SK-MEL-5 (cell line): ENCODE measurements around the gene RHAG. TPM values are rescaled to one million over a fixed set of nuclear protein-coding genes. Genes with fewer than 3 reads are reported as not detected.
"Not testable (repeated sequence)": the region's sequence is repeated elsewhere in the genome, so short reads cannot be mapped to it uniquely, and the experiment has no call there.

Experiments
- DNase-seq: peaks from one replicate; pipeline ENCODE4 v3.0.0-alpha.2; 2016; ENCODE audit warnings: low read depth, low spot score
- in situ Hi-C: cut with HindIII; loops from 2 replicates; pipeline ENCODE4 v1.10.0; 2016; ENCODE audit warnings: low sequenced_read_pairs, high pct_unique_total_duplicates, low pct_unique_long_range_greater_than_20kb
- total RNA-seq: library from RNA; depleted of rRNA; stranded (reverse); fragments of >200 nt; shearing (Covaris generic); gene quantifications from 2 replicates; pipeline ENCODE4 v1.2.3, GENCODE V29; 2014

RHAG gene
- total RNA-seq, 1 experiment from 2014 or later = not detected

DNA sequence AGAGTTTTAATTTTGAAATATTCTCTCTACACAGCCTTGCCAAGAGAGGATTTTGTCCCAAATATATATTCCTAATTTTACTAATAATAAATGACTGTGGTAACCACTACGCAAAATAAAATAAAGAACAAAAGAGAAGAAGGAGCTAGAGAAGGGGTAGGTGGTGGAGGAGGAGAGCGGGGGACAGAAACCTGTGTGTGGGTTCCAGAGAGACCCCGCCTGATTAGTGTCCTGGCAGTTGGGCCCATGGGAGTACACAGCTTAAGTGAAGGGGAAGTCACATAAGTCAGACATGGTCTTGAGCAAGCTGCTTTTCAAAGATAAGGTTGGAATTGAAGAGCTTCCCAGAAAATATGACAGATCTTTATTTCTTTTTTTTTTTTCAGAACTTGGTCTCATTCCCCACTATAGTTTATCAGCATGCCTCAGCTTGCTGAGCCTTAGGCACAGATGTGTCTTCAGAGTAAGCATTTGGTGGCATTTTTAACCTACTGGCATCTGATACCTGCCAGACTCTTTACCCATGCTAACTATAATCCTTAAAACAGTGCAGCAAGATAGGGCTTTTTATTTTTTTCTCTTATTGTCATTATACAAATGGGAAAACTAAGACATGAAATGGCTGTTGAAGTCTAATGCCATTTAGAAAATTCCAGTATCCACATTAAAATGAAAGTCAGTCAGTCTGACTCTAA is 9.6 kb upstream of the RHAG start:
- in situ Hi-C loops = no loop called here
- no peak for DNase-seq

DNA sequence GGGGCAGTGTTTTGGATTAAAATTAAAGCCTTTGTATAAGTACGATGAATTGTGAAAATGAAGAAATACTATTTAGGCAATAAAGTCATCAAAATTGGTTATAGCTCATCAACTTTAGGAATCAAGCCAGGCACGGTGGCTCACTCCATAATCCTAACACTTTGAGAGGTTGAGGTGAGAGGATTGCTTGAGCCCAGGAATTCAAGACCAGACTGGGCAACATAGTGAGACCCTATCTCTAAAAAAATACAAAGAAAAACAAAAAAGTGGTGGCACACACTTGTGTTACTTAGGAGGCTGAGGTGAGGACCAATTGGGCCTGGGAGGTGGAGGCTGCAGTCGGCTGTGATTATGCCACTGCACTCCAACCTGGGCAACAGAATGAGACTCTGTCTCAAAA is 8.5 kb upstream of the RHAG start:
- no peak for DNase-seq
- in situ Hi-C loops = no loop called here

DNA sequence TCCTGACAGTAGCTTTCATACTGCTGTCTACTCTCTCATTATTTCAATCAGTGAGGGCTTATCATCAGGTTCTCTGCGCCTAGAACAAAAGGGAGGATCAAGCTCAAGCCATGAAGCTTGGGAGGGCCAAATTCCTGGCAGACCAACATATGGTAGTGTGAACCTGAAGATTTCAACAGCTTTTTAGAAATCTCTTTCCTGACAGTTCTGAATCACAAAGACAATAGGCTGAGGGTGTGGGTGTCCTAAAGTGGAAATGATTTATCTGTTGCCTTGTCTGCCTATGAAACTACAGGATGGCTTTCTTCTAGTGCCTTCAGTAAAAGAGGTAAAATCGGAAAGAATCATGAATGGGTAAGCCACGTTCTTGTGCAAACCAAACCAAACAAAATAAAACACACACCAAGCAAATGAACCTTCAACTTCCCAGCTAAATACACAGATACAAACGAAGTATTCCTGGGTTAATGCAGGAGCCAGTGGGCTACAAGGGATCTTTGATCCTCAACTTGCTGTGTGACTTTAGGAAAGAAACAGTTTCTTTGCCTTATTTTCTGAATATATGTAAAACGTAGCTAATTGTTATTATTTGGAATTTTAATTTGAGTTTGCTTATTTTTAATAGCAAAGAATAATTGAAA is 2.7 kb upstream of the RHAG start:
- DNase-seq = no peak

DNA sequence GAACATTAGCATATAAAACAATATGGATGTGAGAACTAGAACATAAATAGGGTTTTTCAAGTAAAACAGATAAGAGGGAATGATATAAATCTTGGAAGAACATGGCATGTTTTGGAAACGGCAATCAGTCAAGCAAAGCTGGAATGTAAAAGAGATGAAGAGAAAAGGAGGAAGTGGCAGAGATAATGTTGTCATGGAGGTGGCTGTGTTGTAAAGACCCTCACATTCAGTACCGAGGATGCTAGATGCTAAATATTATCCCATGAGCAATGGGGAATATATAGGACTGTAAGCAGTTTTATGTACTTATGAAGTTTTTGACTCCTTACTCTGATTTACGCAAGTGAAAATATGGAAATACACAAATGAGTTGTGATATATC is 702 bp upstream of the RHAG start:
- DNase-seq = no peak
- in situ Hi-C loops = no loop called here

More for the DNA sequence above, 2.7 kb upstream of the RHAG start:
- in situ Hi-C loops = no loop called here

DNA sequence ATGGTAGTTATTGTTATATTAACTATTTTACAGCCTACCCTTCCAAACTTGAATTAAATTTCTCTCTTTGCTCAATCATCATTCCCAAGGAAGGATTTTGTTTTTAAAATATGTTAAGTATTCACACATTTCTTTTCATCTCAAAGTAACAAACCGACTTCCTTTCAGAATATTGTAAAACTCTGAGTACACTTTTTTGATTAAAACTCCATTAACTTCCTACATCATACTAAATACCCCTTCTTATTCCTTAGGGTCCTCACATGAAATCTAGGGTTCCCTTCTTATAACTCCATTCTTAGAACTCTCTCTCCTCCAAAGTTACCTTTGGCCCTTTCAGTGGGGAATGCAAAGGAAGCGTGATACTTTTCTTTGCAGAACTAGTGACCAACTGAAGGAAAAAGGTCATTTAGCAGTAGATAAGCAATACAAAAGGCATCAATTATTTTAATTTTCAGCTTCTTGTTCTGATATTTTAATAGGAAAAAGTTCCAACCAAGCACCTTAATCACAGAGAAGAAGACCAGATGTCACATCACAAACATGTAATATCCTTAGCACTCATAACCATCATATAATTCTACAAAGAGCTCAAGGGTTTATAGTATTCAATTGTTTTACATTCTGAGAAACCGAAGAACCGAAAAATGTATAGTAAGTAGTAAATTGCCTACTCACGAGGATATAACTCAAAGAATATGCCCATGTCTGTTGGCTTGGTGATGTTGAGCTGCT is 494 bp downstream of the RHAG start:
- DNase-seq = no peak
- in situ Hi-C loops = no loop called here

DNA sequence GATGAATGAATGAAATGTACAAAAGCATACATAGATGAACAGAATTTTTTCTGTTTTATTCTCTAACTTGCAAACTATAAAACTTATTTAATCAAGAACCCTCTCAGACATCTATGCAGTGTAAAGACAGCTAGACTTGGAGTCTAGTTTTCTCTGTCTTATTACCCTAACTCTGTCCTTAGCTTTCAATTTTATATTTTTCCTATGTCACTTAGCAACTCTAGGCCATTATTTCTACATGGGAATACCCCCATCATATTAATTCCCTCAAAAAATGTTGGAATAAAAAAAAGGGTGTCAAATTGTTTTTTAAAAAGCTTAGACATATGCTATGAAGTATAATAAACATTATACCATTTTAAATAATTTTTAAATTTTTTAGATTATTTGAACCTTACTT is 1.2 kb downstream of the RHAG start:
- in situ Hi-C loops = no loop called here
- no peak for DNase-seq

DNA sequence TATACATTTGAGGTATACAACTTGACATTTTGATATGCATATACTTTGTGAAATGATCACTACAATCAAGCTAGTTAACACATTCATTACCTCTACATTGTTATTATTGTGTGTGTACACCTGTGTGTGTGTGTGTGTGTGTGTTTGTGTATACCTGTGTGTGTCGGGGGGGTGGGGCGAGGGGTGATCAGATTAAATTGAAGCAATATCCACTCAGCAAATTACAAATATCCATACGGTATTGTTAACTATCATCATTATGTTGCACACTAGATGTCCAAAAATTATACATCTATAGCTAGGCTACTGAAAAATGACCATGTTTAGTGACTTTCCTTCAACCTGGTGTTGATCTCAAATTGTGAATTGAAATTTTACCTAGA is 1.8 kb downstream of the RHAG start:
- in situ Hi-C loops = no loop called here
- no peak for DNase-seq

DNA sequence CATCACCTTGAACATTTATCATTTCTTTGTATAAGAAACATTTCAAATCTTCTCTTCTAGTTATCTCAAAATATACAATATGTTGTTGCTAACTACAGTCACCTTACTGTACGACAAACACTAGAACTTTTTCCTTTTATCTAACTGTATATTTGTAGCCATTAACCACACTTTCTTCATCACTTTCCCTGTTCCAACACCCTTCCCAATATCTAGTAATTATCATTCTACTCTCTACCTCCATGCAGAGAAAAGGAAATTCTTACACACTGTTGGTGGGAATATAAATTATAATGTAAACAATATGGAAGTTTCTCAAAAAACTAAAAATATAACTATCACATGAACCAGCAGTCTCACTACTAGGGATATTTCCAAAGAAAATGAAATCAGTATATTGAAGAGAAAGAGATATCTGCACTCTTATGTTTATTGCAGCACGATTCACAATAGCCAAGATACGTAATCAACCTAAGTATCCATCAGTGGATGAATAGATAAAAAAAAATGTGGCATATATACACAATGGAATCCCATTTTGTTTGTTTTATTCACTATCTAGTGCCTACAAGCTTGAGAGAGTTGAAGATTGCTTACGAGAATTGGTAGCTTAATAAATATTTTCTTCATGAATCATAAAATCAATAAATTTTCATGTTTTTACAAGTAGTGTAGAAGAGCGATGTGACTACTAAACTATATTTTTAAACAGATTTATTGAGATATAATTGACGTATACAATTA is 2.4 kb downstream of the RHAG start:
- DNase-seq = no peak

DNA sequence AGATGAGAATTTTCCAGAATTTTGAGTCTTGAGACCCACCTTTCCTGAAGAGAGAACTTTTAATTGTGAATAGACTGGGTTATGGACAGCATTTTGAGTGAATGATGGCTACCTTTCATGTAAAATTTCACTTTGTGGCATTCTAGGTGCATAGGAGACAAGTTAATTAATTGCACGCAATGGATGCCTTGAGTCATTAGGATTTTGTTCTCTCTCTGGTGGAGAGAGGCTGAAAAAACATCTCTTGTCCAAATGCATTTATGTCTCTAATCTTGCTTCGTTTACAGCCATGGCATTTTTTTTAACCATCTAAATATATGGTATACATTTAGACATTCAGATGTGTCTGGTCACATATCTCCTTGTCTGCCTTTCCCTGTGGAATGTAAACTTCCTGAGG is 3.1 kb downstream of the RHAG start:
- in situ Hi-C loops = no loop called here
- DNase-seq = no peak

More for the DNA sequence above, 2.4 kb downstream of the RHAG start:
- in situ Hi-C loops = no loop called here

DNA sequence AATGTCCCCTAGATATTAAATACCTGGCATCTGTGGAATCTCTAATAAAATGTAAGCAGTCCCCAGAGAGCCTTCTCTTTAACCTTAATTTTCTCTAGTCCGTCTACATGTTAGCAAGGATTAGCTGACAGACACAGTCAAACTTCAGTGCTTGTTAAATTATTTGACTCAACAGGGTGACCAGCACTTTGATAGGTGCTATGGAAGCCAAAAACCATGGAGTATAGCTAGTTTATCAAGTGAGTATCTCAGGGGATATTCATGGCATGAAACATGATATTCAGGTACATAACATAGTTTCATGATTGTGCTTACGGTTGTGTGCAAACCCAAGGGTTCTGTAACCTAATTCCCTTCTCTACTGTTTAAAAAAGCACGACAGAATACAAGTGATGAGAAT is 3.9 kb downstream of the RHAG start:
- in situ Hi-C loops = no loop called here

DNA sequence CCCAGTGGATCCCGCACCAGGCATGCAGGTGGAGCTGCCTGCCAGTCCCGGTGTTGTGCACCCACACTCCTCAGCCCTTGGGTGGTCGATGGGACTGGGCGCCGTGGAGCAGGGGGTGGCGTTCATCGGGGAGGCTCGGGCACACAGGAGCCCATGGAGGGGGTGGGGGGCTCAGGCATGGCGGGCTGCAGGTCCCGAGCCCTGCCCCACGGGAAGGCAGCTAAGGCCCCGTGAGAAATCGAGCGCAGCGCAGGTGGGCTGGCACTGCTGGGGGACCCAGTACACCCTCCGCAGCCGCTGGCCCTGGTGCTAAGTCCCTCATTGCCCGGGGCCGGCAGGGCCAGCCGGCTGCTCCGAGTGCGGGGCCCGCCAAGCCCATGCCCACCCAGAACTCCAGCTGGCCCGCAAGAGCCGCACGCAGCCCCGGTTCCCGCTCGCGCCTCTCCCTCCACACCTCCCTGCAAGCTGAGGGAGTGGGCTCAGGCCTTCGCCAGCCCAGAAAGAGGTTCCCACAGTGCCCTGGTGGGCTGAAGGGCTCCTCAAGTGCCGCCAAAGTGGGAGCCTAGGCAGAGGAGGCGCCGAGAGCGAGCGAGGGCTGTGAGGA is 7.1 kb downstream of the RHAG start:
- in situ Hi-C loops, DNase-seq: not testable (repeated sequence)

More for the DNA sequence above, 3.9 kb downstream of the RHAG start:
- DNase-seq = no peak

DNA sequence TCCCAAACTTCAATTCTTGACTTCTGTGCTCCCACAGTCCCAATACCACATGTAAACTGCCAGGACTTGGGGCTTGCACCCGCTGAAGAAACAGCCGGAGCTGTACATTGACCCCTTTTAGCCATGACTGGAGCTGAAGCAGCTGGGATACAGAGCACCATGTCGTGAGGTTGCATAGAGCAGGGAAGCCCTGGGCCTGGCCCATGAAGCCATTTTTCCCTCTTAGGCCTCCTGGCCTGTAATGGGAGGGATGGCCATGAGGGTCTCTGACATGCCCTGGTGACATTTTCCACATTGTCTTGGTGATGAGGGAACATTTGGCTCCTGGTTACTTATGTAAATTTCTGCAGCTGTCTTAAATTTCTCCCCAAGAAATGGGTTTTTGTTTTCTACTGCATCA is 9.8 kb downstream of the RHAG start:
- no peak for DNase-seq
- in situ Hi-C loops = no loop called here

DNA sequence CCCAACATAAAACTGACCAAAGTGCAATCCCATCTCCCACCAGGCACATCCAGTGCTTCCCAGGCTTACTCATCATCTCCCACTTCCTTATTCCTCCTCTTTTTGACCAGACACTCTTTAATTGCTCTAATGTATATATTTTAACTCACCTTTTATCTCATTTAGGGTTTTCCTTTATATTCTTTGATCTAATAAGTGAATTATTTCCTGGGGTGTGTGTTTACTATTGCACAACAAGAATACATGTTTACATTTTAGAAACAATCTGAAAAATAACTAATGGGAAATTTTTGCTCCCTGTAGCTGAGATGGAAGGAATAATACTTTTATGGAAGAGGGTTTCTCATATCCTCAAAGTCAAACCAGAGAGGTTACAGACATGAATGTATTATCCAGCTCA is 18.4 kb downstream of the RHAG start:
- in situ Hi-C loops = no loop called here

DNA sequence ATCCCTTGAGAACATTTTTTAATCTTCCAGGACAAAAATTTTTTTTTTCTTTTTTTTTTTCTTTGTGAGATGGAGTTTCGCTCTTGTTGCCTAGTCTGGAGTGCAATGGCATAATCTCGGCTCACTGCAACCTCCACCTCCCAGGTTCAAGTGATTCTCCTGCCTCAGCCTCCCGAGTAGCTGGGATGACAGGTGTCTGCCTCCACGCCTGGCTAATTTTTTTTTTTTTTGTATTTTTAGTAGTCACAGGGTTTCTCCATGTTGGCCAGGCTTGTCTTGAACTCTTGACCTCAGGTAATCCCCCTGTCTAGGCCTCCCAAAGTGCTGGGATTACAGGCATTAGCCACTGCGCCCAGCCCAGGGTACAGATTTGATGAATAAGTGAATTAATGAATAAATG is 22.5 kb downstream of the RHAG start:
- DNase-seq, in situ Hi-C loops: not testable (repeated sequence)

More for the DNA sequence above, 18.4 kb downstream of the RHAG start:
- no peak for DNase-seq

DNA sequence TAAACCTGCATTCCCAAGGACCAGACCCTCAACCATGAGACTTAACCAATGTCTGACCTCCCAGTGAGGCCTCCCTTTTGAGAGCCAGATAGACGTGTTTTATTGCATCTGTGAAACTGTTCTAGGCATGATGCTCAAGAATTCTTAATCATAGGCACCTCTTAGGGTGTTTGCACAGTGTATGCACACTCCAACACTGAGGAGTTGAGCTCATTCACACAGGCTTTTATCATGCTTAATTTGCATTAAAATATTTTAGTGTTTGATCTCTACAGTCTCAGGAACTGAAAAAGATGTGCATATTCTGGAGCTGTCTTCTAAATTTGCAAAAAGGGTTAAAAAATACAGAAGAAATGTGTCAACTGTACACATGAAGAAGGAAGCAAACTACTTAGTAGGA is 27.4 kb downstream of the RHAG start:
- in situ Hi-C loops = no loop called here
- no peak for DNase-seq

DNA sequence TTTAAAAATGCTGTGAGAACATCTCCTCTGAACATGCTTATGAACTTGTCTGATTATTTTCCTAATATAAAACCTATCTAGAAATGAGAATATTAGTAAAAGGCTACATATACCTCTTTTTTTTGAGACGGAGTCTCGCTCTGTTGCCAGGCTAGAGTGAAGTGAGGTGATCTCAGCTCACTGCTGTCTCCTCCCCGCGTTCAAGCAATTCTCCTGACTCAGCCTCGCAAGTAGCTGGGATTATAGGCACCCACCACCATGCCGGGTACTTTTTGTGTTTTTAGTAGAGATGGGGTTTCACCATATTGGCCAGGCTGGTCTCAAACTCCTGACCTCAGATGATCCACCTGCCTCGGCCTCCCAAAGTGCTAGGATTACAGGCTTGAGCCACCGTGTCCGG is 28.4 kb downstream of the RHAG start:
- in situ Hi-C loops, DNase-seq: not testable (repeated sequence)

DNA sequence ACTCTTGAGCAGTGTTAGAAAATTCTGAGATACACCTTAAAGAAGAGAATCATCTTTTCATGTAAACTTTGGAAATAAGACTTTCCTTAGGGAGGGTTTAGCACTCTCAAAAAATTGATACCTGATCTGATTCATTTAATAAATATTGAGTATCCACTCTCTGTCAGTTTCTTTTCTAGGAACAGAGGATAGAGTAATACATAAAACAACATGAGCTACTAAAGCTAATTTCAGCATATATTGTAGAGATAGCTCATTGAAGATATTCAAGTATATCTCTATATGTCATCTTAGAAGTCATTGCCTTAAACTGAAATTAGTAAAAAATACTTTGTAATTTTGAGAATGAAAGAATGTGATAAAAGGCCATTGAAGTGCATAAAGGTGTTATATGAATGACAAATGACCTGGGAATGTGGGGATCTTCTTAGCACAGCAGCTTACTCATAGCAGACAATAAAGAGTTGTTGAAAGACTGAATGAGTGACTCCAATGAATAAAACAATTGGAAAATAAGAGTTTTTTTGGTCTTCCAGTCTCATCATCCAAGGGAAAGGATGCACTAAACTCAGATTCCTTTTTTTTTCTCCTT is 29.2 kb downstream of the RHAG start:
- no peak for DNase-seq
- in situ Hi-C loops = no loop called here
